HCT116 (cell line): Measurements from ENCODE around the gene TMEFF2. TPM values are rescaled to one million over a fixed set of nuclear protein-coding genes. Genes with fewer than 3 reads are reported as not detected.

Experiments used
- ATAC-seq: fragments of 200-7000 bp; cut with Tn5 transposase; 2 replicates; pipeline ENCODE4 v1.9.1; 2020; ENCODE audit warnings: mild to moderate bottlenecking, moderate library complexity
- BruUV-seq: library from RNA; stranded (reverse); fragments of 400-500 nt; replicated peaks from 2 replicates; lab custom pipeline; 2021; lab: Mats Ljungman, UMichigan
- CTCF ChIA-PET: fragments of 300-600 bp; sonication (Branson Sonifier 250); formaldehyde crosslinking; loops from one replicate; lab custom pipeline; 2021; ENCODE audit warnings: antibody characterized with exemption; lab: Charles Lee
- POLR2A ChIA-PET: fragments of 300-600, 350-600 bp; sonication (Branson Sonifier 250); formaldehyde crosslinking; loops from one replicate; lab custom pipeline; 2021; ENCODE audit warnings: antibody characterized with exemption; lab: Charles Lee
- RAD21 ChIA-PET, 2 experiments: fragments of 300-600 bp; sonication (Branson Sonifier 250); formaldehyde crosslinking; loops; one replicate each; lab custom pipeline; 2023; ENCODE audit warnings: low total read pairs in 2 of 2; ENCODE audit not compliant: uncharacterized antibody in 2 of 2, unreplicated experiment in 2 of 2, low non-redundant PET in 1 of 2; lab: Charles Lee
- DNase-seq: peaks from one replicate; pipeline ENCODE4 v3.0.0-alpha.2; 2010; ENCODE audit warnings: low read depth, low spot score
- H2AFZ ChIP-seq: fragments of 200-600 bp; shearing (Covaris generic), sonication (generic); 2 replicates; pipeline ENCODE4 v1.6.1; 2017; ENCODE audit warnings: low read depth, mixed run types, mixed read lengths, antibody characterized with exemption, low read length; ENCODE audit not compliant: poor library complexity, severe bottlenecking
- H3K27ac ChIP-seq: 2 replicates; pipeline ENCODE4 v1.5.1; 2012; ENCODE audit warnings: low read depth, low read length
- H3K27me3 ChIP-seq: fragments of 200-600 bp; sonication (generic); 2 replicates; pipeline ENCODE4 v1.6.1; 2016; ENCODE audit warnings: mixed run types, low read length, mixed read lengths; ENCODE audit not compliant: insufficient read depth
- H3K36me3 ChIP-seq, 2 experiments: fragments of 200-500 bp in 1 of 2; fragments of 200-600 bp in 1 of 2; sonication (Bioruptor generic) in 1 of 2; sonication (generic) in 1 of 2; 2 replicates each; pipeline versions ENCODE4 v1.5.1 to v1.6.1; 2014 to 2016; ENCODE audit warnings: low read length in 2 of 2, inconsistent platforms in 1 of 2, mixed read lengths in 1 of 2, mixed run types in 1 of 2; ENCODE audit not compliant: insufficient read depth in 2 of 2, control insufficient read depth in 1 of 2
- H3K4me1 ChIP-seq, 2 experiments: fragments of 200-600 bp in 1 of 2; sonication (generic) in 1 of 2; 2 replicates each; pipeline versions ENCODE4 v1.5.1 to v1.6.1; 2012 to 2017; ENCODE audit warnings: low read length in 2 of 2, inconsistent platforms in 1 of 2, mild to moderate bottlenecking in 1 of 2, mixed read lengths in 1 of 2, mixed run types in 1 of 2, moderate library complexity in 1 of 2; ENCODE audit not compliant: insufficient read depth in 2 of 2, control insufficient read depth in 1 of 2
- H3K4me2 ChIP-seq: fragments of 200-600 bp; sonication (generic); 2 replicates; pipeline ENCODE4 v1.6.1; 2017; ENCODE audit warnings: mixed run types, low read length, mixed read lengths
- H3K4me3 ChIP-seq, 2 experiments: fragments of 200-600 bp in 1 of 2; sonication (generic) in 1 of 2; replicated peaks in 1 of 2; 2 replicates each; pipeline ENCODE4 v1.5.1; 2011 to 2016; ENCODE audit warnings: low read length in 2 of 2, control low read depth in 1 of 2, low read depth in 1 of 2, mild to moderate bottlenecking in 1 of 2, mixed read lengths in 1 of 2, mixed run types in 1 of 2
- H3K79me2 ChIP-seq: fragments of 200-600 bp; sonication (generic); 2 replicates; pipeline ENCODE4 v1.6.1; 2017; ENCODE audit warnings: mild to moderate bottlenecking, mixed run types, low read length, moderate library complexity, mixed read lengths; ENCODE audit not compliant: insufficient read depth
- H3K9ac ChIP-seq: fragments of 200-600 bp; sonication (generic); 2 replicates; pipeline ENCODE4 v1.6.1; 2016; ENCODE audit warnings: low read length, mixed read lengths
- H3K9me2 ChIP-seq: fragments of 200-600 bp; sonication (generic), shearing (Covaris generic); 2 replicates; pipeline ENCODE4 v1.6.1; 2017; ENCODE audit warnings: mixed run types, mild to moderate bottlenecking, moderate library complexity; ENCODE audit not compliant: insufficient read depth
- H3K9me3 ChIP-seq, 2 experiments: fragments of 200-500 bp in 1 of 2; fragments of 200-600 bp in 1 of 2; sonication (Bioruptor generic) in 1 of 2; sonication (generic) in 1 of 2; 2 replicates each; pipeline ENCODE4 v1.6.1; 2014 to 2017; ENCODE audit warnings: low read length in 2 of 2, mixed read lengths in 2 of 2, inconsistent platforms in 1 of 2, low read depth in 1 of 2, mild to moderate bottlenecking in 1 of 2, mixed run types in 1 of 2, moderate library complexity in 1 of 2; ENCODE audit not compliant: control insufficient read depth in 1 of 2, insufficient read depth in 1 of 2
- H4K20me1 ChIP-seq: fragments of 200-600 bp; sonication (generic), shearing (Covaris generic); 2 replicates; pipeline ENCODE4 v1.6.1; 2017; ENCODE audit warnings: mixed run types, mild to moderate bottlenecking, moderate library complexity; ENCODE audit not compliant: insufficient read depth
- ATF3 ChIP-seq: IDR thresholded peaks from 2 replicates; pipeline ENCODE4 v1.6.1; 2012
- CBX3 ChIP-seq: IDR thresholded peaks from 2 replicates; pipeline ENCODE4 v1.6.1; 2012; ENCODE audit warnings: low read depth
- ELF1 ChIP-seq: IDR thresholded peaks from 2 replicates; pipeline ENCODE4 v1.6.1; 2012; ENCODE audit warnings: low read depth, borderline replicate concordance
- EZH2phosphoT487 ChIP-seq: fragments of 200-600 bp; IDR thresholded peaks from 2 replicates; pipeline ENCODE4 v1.6.1; 2018; ENCODE audit warnings: antibody characterized with exemption, borderline replicate concordance
- JUND ChIP-seq: IDR thresholded peaks from 2 replicates; pipeline ENCODE4 v1.6.1; 2012
- MAX ChIP-seq: IDR thresholded peaks from 2 replicates; pipeline ENCODE4 v1.6.1; 2012
- POLR2A ChIP-seq: IDR thresholded peaks from 2 replicates; pipeline ENCODE4 v1.7.0; 2011; ENCODE audit warnings: borderline replicate concordance; ENCODE audit not compliant: insufficient read depth, insufficient read length; ENCODE audit errors: extremely low read depth
- POLR2AphosphoS5 ChIP-seq: IDR thresholded peaks from 2 replicates; pipeline ENCODE4 v1.6.1; 2011; ENCODE audit warnings: mild to moderate bottlenecking, low read depth, low read length, moderate library complexity
- REST ChIP-seq: IDR thresholded peaks from 2 replicates; pipeline ENCODE4 v1.6.1; 2012; ENCODE audit warnings: low read depth
- SIN3A ChIP-seq: IDR thresholded peaks from 2 replicates; pipeline ENCODE4 v1.6.1; 2012; ENCODE audit warnings: low read depth
- SP1 ChIP-seq: IDR thresholded peaks from 2 replicates; pipeline ENCODE4 v1.6.1; 2012; ENCODE audit warnings: low read depth
- TCF7L2 ChIP-seq: IDR thresholded peaks from 2 replicates; pipeline ENCODE4 v1.7.0; 2011; ENCODE audit warnings: borderline replicate concordance, inconsistent platforms; ENCODE audit not compliant: insufficient read depth, insufficient read length; ENCODE audit errors: extremely low read depth
- ZBTB33 ChIP-seq: IDR thresholded peaks from 2 replicates; pipeline ENCODE4 v1.6.1; 2011; ENCODE audit warnings: mild to moderate bottlenecking, low read length, moderate library complexity; ENCODE audit not compliant: insufficient replicate concordance; ENCODE audit errors: extremely low read depth
- intact Hi-C: fragments of 100-400 bp; cut with micrococcal nuclease; formaldehyde crosslinking; loops from 2 replicates; pipeline ENCODE4 v1.10.0; 2022
- total RNA-seq: library from RNA; stranded (reverse); gene quantifications from one replicate; pipeline ENCODE4 v1.2.1, GENCODE V29; 2021; ENCODE audit not compliant: unreplicated experiment

Gene TMEFF2
- total RNA-seq, 1 experiment from 2014 or later, result not detected

- no peak overlapping the region for H3K4me2 ChIP-seq
- H3K4me3 ChIP-seq, result no peak overlapping the region
- no peaks in the 10 kb centered on the region for H3K4me1 ChIP-seq
- DNase-seq (no peak), ATAC-seq (no peak)
- intact Hi-C loops, result no loop called here
- no peak overlapping the region for H2AFZ ChIP-seq
- H3K79me2 ChIP-seq, result no peaks in the 10 kb centered on the region
- no peaks in the 10 kb centered on the region for H3K27me3 ChIP-seq
- no peaks in the 10 kb centered on the region for H3K9me3 ChIP-seq
- no peaks in the 10 kb centered on the region for H3K9me2 ChIP-seq
- no peak overlapping the region for H3K27ac ChIP-seq
- ChIA-PET POLR2A (no interaction called here), CTCF (interaction anchor here (1.5 to 2.3 kb wide), 2 partner anchors 288 to 290 kb away, joined by 5 read pairs; no protein-coding TSS in a partner anchor), RAD21 (no interaction called here)
- H3K9ac ChIP-seq, result no peak overlapping the region
- H4K20me1 ChIP-seq, result no peaks in the 10 kb centered on the region
- no peaks in the 10 kb centered on the region for H3K36me3 ChIP-seq
- TF ChIP-seq ELF1, result no peak
- no peak for TF ChIP-seq ZBTB33
- TF ChIP-seq CBX3, result no peak
- no peak for TF ChIP-seq JUND
- no peak for TF ChIP-seq TCF7L2
- TF ChIP-seq MAX, result no peak
- TF ChIP-seq REST, result no peak
- no peak for TF ChIP-seq POLR2AphosphoS5
- no peak for TF ChIP-seq EZH2phosphoT487
- TF ChIP-seq SIN3A, result no peak
- TF ChIP-seq ATF3, result no peak
- no peak for TF ChIP-seq POLR2A
- no peak for TF ChIP-seq SP1
- BruUV-seq, result no TSS peak
Measured at GRCh38 chr2:192159208-192159607, 35.5 kb downstream of the TMEFF2 start.
